Measurements from ENCODE around the gene MAPKBP1. TPM values are rescaled to one million over a fixed set of nuclear protein-coding genes. Genes with fewer than 3 reads are reported as not detected.

MAPKBP1 gene
- polyA plus RNA-seq, 1 donor from 2014 or later = 30.3 TPM

GRCh38 chr15:41813426-41813825, 39.1 kb downstream of the MAPKBP1 start:
- H3K4me3 ChIP-seq (ENCODE audit: low read length) = no peak overlapping the region
- H3K27ac ChIP-seq (ENCODE audit: low read length) = no peak overlapping the region
- H3K4me2 ChIP-seq (ENCODE audit: low read length) = no peak overlapping the region
- no peaks in the 10 kb centered on the region for H3K9me3 ChIP-seq (ENCODE audit: low read length)
- no peaks in the 10 kb centered on the region for H3K9me2 ChIP-seq (ENCODE audit: insufficient read depth, low read length)
- peaks cover 7% of the 10 kb centered on the region for H3K36me3 ChIP-seq (ENCODE audit: insufficient read depth, low read length)
- no peaks in the 10 kb centered on the region for H3K27me3 ChIP-seq (ENCODE audit: insufficient read depth, low read depth, low read length)
- no peak overlapping the region for H3K9ac ChIP-seq (ENCODE audit: low read length)
- no peaks in the 10 kb centered on the region for H4K20me1 ChIP-seq (ENCODE audit: insufficient read depth)
- no peaks in the 10 kb centered on the region for H3K79me2 ChIP-seq (replicated peaks; ENCODE audit: insufficient read depth, low read length)
- no peak for TF ChIP-seq CTCF (IDR thresholded peaks at IDR 0.05; ENCODE audit: poor library complexity, severe bottlenecking)
- no peak for TF ChIP-seq MXI1 (conservative IDR thresholded peaks at IDR 0.05; ENCODE audit: poor library complexity, severe bottlenecking)
- no peak for TF ChIP-seq EZH2 (IDR thresholded peaks at IDR 0.05; ENCODE audit: borderline replicate concordance, insufficient read depth, low read length, poor library complexity, severe bottlenecking)
- no peak for TF ChIP-seq RAD21 (conservative IDR thresholded peaks at IDR 0.05)
- no peak for TF ChIP-seq EP300 (conservative IDR thresholded peaks at IDR 0.05; ENCODE audit: poor library complexity, severe bottlenecking)
- no peak for TF ChIP-seq SMC3 (conservative IDR thresholded peaks at IDR 0.05; ENCODE audit: poor library complexity)
- TF ChIP-seq TAF1 (IDR thresholded peaks at IDR 0.05; ENCODE audit: low read depth) = no peak
- TF ChIP-seq REST (IDR thresholded peaks at IDR 0.05; ENCODE audit: borderline replicate concordance) = no peak
- no peak for TF ChIP-seq POLR2AphosphoS5 (IDR thresholded peaks at IDR 0.05)
- no peak overlapping the region for H2AFZ ChIP-seq (ENCODE audit: low read depth, low read length)
- no peaks in the 10 kb centered on the region for H3F3A ChIP-seq (ENCODE audit: insufficient read depth, low read length, poor library complexity, severe bottlenecking)

GRCh38 chr15:41814534-41814933, 40.2 kb downstream of the MAPKBP1 start:
- no peaks in the 10 kb centered on the region for H3K9me3 ChIP-seq (ENCODE audit: low read length)
- H3F3A ChIP-seq (ENCODE audit: insufficient read depth, low read length, poor library complexity, severe bottlenecking) = no peaks in the 10 kb centered on the region
- H2AFZ ChIP-seq (ENCODE audit: low read depth, low read length) = no peak overlapping the region
- no peak overlapping the region for H3K4me3 ChIP-seq (ENCODE audit: low read length)
- no peak overlapping the region for H3K4me2 ChIP-seq (ENCODE audit: low read length)
- H3K27me3 ChIP-seq (ENCODE audit: insufficient read depth, low read depth, low read length) = no peaks in the 10 kb centered on the region
- TF ChIP-seq EZH2 (IDR thresholded peaks at IDR 0.05; ENCODE audit: borderline replicate concordance, insufficient read depth, low read length, poor library complexity, severe bottlenecking) (no peak), CTCF (IDR thresholded peaks at IDR 0.05; ENCODE audit: poor library complexity, severe bottlenecking) (no peak), SMC3 (conservative IDR thresholded peaks at IDR 0.05; ENCODE audit: poor library complexity) (no peak), REST (IDR thresholded peaks at IDR 0.05; ENCODE audit: borderline replicate concordance) (no peak), RAD21 (conservative IDR thresholded peaks at IDR 0.05) (no peak), MXI1 (conservative IDR thresholded peaks at IDR 0.05; ENCODE audit: poor library complexity, severe bottlenecking) (no peak), TAF1 (IDR thresholded peaks at IDR 0.05; ENCODE audit: low read depth) (no peak), POLR2AphosphoS5 (IDR thresholded peaks at IDR 0.05) (no peak)
- no peaks in the 10 kb centered on the region for H3K79me2 ChIP-seq (replicated peaks; ENCODE audit: insufficient read depth, low read length)
- no peak overlapping the region for H3K9ac ChIP-seq (ENCODE audit: low read length)
- peaks cover 7% of the 10 kb centered on the region for H3K36me3 ChIP-seq (ENCODE audit: insufficient read depth, low read length)
- no peak overlapping the region for H3K27ac ChIP-seq (ENCODE audit: low read length)
- H3K9me2 ChIP-seq (ENCODE audit: insufficient read depth, low read length) = no peaks in the 10 kb centered on the region
- H4K20me1 ChIP-seq (ENCODE audit: insufficient read depth) = no peaks in the 10 kb centered on the region

All from neural cell (in vitro differentiated cells).